Liver (tissue), 9 donors: Measurements from ENCODE around the gene ATP2B2. TPM values are rescaled to one million over a fixed set of nuclear protein-coding genes. Genes with fewer than 3 reads are reported as not detected.

Experiments used
- DNase-seq: peaks from one replicate; pipeline ENCODE4 v3.0.0-alpha.2; 2017; ENCODE audit warnings: low spot score
- H3K27ac ChIP-seq, 2 donors: one replicate each; pipeline ENCODE4 v1.7.0; 2013; ENCODE audit warnings: inconsistent platforms in 2 of 2, low read length in 2 of 2, control low read depth in 1 of 2, low read depth in 1 of 2, mild to moderate bottlenecking in 1 of 2
- H3K27me3 ChIP-seq, 4 donors: one replicate each; pipeline versions ENCODE4 v1.6.1 to v1.7.0; 2013; ENCODE audit warnings: low read length in 3 of 4, inconsistent platforms in 1 of 4, mild to moderate bottlenecking in 1 of 4, moderate library complexity in 1 of 4; ENCODE audit not compliant: control insufficient read depth in 4 of 4, insufficient read depth in 4 of 4
- H3K36me3 ChIP-seq, 4 donors: one replicate each; pipeline versions ENCODE4 v1.6.1 to v1.7.0; 2013; ENCODE audit warnings: low read length in 3 of 4, mild to moderate bottlenecking in 3 of 4, low read depth in 1 of 4, moderate library complexity in 1 of 4; ENCODE audit not compliant: control insufficient read depth in 4 of 4, insufficient read depth in 3 of 4
- H3K4me1 ChIP-seq, 4 donors: one replicate each; pipeline versions ENCODE4 v1.6.1 to v1.7.0; 2013; ENCODE audit warnings: low read length in 3 of 4, mild to moderate bottlenecking in 3 of 4, moderate library complexity in 1 of 4; ENCODE audit not compliant: control insufficient read depth in 4 of 4, insufficient read depth in 4 of 4
- H3K4me3 ChIP-seq, 3 donors: one replicate each; pipeline versions ENCODE4 v1.6.1 to v1.7.0; 2013; ENCODE audit warnings: low read length in 3 of 3, control low read depth in 1 of 3, low read depth in 1 of 3, mild to moderate bottlenecking in 1 of 3
- H3K9ac ChIP-seq, 2 donors: one replicate each; pipeline ENCODE4 v1.7.0; 2013; ENCODE audit warnings: low read length in 2 of 2, mild to moderate bottlenecking in 2 of 2, moderate library complexity in 2 of 2, control low read depth in 1 of 2, low read depth in 1 of 2
- H3K9me3 ChIP-seq, 4 donors: one replicate each; pipeline versions ENCODE4 v1.6.1 to v1.7.0; 2013; ENCODE audit warnings: low read length in 3 of 4; ENCODE audit not compliant: control insufficient read depth in 4 of 4
- CTCF ChIP-seq: fragments of 150-350 bp; IDR thresholded peaks from 2 replicates; pipeline ENCODE4 v1.5.1; 2017; ENCODE audit warnings: improper control_type of control experiment, low read depth, low read length; ENCODE audit not compliant: missing input control
- EGR1 ChIP-seq, 2 donors: IDR thresholded peaks; 2 replicates each; pipeline ENCODE4 v1.6.1; 2016 to 2018; ENCODE audit warnings: antibody characterized with exemption in 2 of 2, low read depth in 2 of 2
- HNF4A ChIP-seq, 2 donors: conservative IDR thresholded peaks; 2 replicates each; pipeline ENCODE4 v1.6.1; 2016; ENCODE audit warnings: antibody characterized with exemption in 2 of 2, mild to moderate bottlenecking in 2 of 2
- HNF4G ChIP-seq: IDR thresholded peaks from 2 replicates; pipeline ENCODE4 v1.6.1; 2016; ENCODE audit warnings: antibody characterized with exemption
- JUND ChIP-seq, 2 donors: IDR thresholded peaks; 2 replicates each; pipeline ENCODE4 v1.6.1; 2016; ENCODE audit warnings: antibody characterized with exemption in 2 of 2
- MAX ChIP-seq: IDR thresholded peaks from 2 replicates; pipeline ENCODE4 v1.6.1; 2016; ENCODE audit warnings: antibody characterized with exemption
- NR2F2 ChIP-seq: IDR thresholded peaks from 2 replicates; pipeline ENCODE4 v1.6.1; 2016; ENCODE audit warnings: antibody characterized with exemption
- RAD21 ChIP-seq, 2 donors: IDR thresholded peaks; 2 replicates each; pipeline ENCODE4 v1.6.1; 2016; ENCODE audit warnings: antibody characterized with exemption in 2 of 2, mild to moderate bottlenecking in 2 of 2
- REST ChIP-seq: IDR thresholded peaks from 2 replicates; pipeline ENCODE4 v1.6.1; 2016; ENCODE audit warnings: antibody characterized with exemption, mild to moderate bottlenecking
- RXRA ChIP-seq, 2 donors: IDR thresholded peaks; 2 replicates each; pipeline ENCODE4 v1.6.1; 2017 to 2018; ENCODE audit warnings: antibody characterized with exemption in 2 of 2, mild to moderate bottlenecking in 1 of 2
- SP1 ChIP-seq: IDR thresholded peaks from 2 replicates; pipeline ENCODE4 v1.6.1; 2018; ENCODE audit warnings: antibody characterized with exemption, mild to moderate bottlenecking
- YY1 ChIP-seq: IDR thresholded peaks from 2 replicates; pipeline ENCODE4 v1.6.1; 2016; ENCODE audit warnings: antibody characterized with exemption, mild to moderate bottlenecking
- ZBTB33 ChIP-seq: IDR thresholded peaks from 2 replicates; pipeline ENCODE4 v1.6.1; 2016; ENCODE audit warnings: antibody characterized with exemption
- WGBS: extraction: QIAGEN DNeasy Blood & Tissue Kit; methylation state at CpG from one replicate; pipeline ENCODE4 v1.1.7; 2013; 5-methylcytosine and 5-hydroxymethylcytosine counted together
- polyA plus RNA-seq, 2 donors: library from polyadenylated mRNA; stranded (reverse) in 1 of 2; unstranded in 1 of 2; fragments of 200-250 nt in 1 of 2; fragments of >200 nt in 1 of 2; fragmentation: Nextera tagmentation in 1 of 2; extraction: Ambion mirVana in 1 of 2; gene quantifications; one replicate each; pipeline versions ENCODE4 v1.2.1 to v1.2.3, GENCODE V29; 2013 to 2015
- total RNA-seq, 2 donors: library from RNA; depleted of rRNA; stranded (reverse); fragments of >200 nt; gene quantifications; one replicate each; pipeline ENCODE4 v1.2.3, GENCODE V29; 2014
- donor health status: healthy.
- donor health status: healthy.
- donor health status: healthy.
- donor health status: healthy.
- donor health status: healthy.

Gene ATP2B2
- total and polyA plus RNA-seq, 4 donors: 10.4 to 27.8 (median 20.7) TPM

GRCh38 chr3:10460951-10461545 lies 44.3 kb downstream of the ATP2B2 start:
- Histone ChIP-seq H3K27ac (no peak overlapping the region), H3K9me3 (no peaks in the 10 kb centered on the region), H3K36me3 (peaks cover 0 to 2% (median 0%) of the 10 kb centered on the region in 4 donors), H3K4me3 (no peak overlapping the region), H3K9ac (no peak overlapping the region), H3K4me1 (no peaks in the 10 kb centered on the region), H3K27me3 (no peaks in the 10 kb centered on the region)
- TF ChIP-seq ZBTB33 (no peak), YY1 (no peak), JUND (IDR thresholded peaks at IDR 0.05) (no peak), HNF4G (no peak), SP1 (no peak), CTCF (no peak)
- 80% methylated on average over 4 of the region's 4 CpGs for WGBS
- no peak for DNase-seq

DNA sequence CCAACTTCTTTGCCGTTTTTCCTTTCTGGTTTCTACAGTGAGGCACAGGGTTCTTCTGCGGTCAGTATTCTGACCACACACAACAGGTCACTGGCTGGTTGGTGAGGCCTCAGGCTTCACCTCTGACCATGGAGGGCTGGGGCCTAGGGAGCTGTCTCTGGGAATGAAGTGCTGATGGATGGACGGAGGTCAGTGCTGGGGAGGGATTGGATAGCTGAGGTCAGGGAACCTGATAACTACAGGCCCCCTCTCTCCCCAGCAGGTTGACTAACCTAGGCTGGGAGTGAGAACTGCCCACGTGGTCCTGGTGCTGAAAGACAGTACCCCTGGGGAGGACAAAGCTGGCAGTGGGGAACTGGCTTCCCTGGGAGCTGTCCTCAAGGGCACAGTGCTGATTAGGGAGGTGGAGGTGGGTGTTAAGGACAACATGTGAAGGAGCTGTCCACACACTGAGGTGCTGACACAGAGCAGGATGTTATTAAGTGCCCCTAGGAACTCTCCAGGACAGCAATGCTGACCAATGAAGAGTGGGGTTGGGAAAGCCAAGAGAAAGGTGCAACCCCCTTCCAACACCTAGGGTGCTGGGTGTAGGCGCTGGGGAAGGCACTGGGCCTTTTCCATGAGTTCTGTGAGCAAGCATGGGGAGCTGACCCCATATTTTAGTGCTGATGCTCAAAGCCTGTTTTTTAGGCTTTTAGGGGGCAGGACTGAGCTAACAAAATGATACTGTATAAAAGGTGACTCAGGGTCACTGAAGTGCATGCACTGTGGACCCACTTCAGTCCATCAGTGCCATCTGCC lies 45.2 kb downstream of the ATP2B2 start:
- DNase-seq: peak; percentile 65
- Histone ChIP-seq H3K4me3 (no peak overlapping the region), H3K27me3 (no peaks in the 10 kb centered on the region), H3K9me3 (no peaks in the 10 kb centered on the region), H3K9ac (no peak overlapping the region), H3K4me1 (no peaks in the 10 kb centered on the region), H3K27ac (no peak overlapping the region), H3K36me3 (peaks cover 0 to 2% (median 0%) of the 10 kb centered on the region in 4 donors)
- TF ChIP-seq EGR1 (IDR thresholded peaks at IDR 0.05; ENCODE audit: low read depth in 2 of 2) (no peak), NR2F2 (no peak), RAD21 (IDR thresholded peaks at IDR 0.05) (peak in 1 of 2 donors; percentile 35), REST (peak; percentile 100), RXRA (IDR thresholded peaks at IDR 0.05) (no peak), SP1 (no peak), MAX (peak; percentile 67), HNF4A (conservative IDR thresholded peaks at IDR 0.05) (peak in 1 of 2 donors; percentile 16)
- WGBS: 66% methylated on average over 5 of the region's 5 CpGs
